Tibial nerve (tissue), 4 donors: ENCODE data around the gene CHST15. TPM values are rescaled to one million over a fixed set of nuclear protein-coding genes. Genes with fewer than 3 reads are reported as not detected.
A peak's percentile ranks its signal among the peaks of the same experiment; 100 is the strongest.

ENCODE experiments used
- DNase-seq, 2 donors: peaks; one replicate each; pipeline ENCODE4 v3.0.0-alpha.2; 2019; ENCODE audit warnings: low spot score in 2 of 2
- H3K27ac ChIP-seq, 4 donors: fragments of 200-600 bp; sonication (generic) in 3 of 4; one replicate each; pipeline ENCODE4 v1.5.1; 2017 to 2019; ENCODE audit warnings: mild to moderate bottlenecking in 1 of 4
- H3K27me3 ChIP-seq, 2 donors: fragments of 200-600 bp; sonication (generic) in 1 of 2; one replicate each; pipeline versions ENCODE4 v1.5.1 to v1.6.0; 2017 to 2019
- H3K36me3 ChIP-seq, 3 donors: fragments of 200-600 bp; sonication (generic); one replicate each; pipeline ENCODE4 v1.5.1; 2018 to 2019
- H3K4me1 ChIP-seq, 4 donors: fragments of 200-600 bp; sonication (generic) in 3 of 4; one replicate each; pipeline ENCODE4 v1.5.1; 2017 to 2019
- H3K4me3 ChIP-seq, 4 donors: fragments of 200-600 bp; sonication (generic) in 3 of 4; one replicate each; pipeline ENCODE4 v1.5.1; 2017 to 2019; ENCODE audit warnings: mild to moderate bottlenecking in 1 of 4, moderate library complexity in 1 of 4
- H3K9me3 ChIP-seq, 4 donors: fragments of 200-600 bp; sonication (generic) in 3 of 4; one replicate each; pipeline ENCODE4 v1.5.1; 2017 to 2019
- EP300 ChIP-seq, 2 donors: sonication (generic); formaldehyde crosslinking; IDR thresholded peaks; one replicate each; pipeline ENCODE4 v1.6.1; 2017; ENCODE audit warnings: antibody characterized with exemption in 2 of 2, mild to moderate bottlenecking in 1 of 2
- POLR2A ChIP-seq, 2 donors: fragments of 450-650 bp; IDR thresholded peaks; one replicate each; pipeline ENCODE4 v1.6.1; 2017; ENCODE audit warnings: antibody characterized with exemption in 2 of 2, mild to moderate bottlenecking in 2 of 2, moderate library complexity in 2 of 2
- WGBS, 2 donors: methylation state at CpG; one replicate each; pipeline ENCODE4 v1.1.5; 2018; 5-methylcytosine and 5-hydroxymethylcytosine counted together
- total RNA-seq, 4 donors: library from RNA; depleted of rRNA; stranded (reverse); fragments of >200 nt; gene quantifications; one replicate each; pipeline ENCODE4 v1.1.0, GENCODE V29; 2016
- TF ChIP-seq, protein P1 (sequence below), 5 experiments: fragments of 200-600 bp in 3 of 5; fragments of 450-650 bp in 2 of 5; sonication (generic) in 3 of 5; IDR thresholded peaks; one replicate each; pipeline ENCODE4 v1.5.1; 2016 to 2019; ENCODE audit warnings: antibody characterized with exemption in 5 of 5, mild to moderate bottlenecking in 3 of 5, moderate library complexity in 2 of 5

CHST15 gene
- total RNA-seq, 4 donors from 2014 or later, result 29.8 to 45.6 (median 34.3) TPM

DNA sequence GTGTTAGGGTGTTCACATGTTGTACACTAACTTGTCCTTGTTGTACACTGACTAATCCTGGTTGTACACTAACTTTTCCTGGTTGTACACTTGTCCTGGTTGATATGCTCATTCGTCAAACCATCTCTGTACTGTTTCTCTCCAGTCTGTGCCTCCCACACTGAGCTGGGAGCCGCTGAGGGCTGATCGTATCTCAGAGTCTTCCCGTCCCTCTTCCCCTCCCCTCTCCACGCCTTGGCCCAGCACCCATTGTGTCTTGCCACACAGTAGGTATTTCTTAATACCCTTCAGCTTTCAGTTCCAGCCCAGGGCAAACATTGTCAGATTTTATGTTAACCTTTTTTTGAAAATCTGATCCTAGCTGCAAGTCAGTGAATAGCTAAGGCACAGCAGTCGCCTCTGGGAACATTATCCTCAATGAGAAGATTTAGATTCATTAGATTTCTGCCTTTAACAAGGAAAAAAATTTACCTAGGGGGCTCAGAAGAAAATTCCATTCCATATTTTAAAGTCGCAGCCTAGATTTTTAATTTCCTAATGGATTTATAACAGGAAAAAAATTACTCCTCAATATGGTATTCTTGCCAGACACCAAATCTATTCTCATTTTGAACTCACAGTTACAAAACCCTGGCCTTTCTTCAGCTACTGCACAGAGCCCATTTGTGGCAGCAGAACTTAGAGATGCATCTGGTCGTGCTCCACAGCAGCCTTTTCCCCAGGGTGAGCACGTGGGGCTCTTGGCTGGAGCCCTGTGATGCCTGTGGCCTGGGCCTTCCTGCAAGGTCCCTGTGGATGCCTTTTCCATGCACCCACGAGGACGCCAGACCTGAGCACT is 33.0 kb upstream of the CHST15 start:
- Histone ChIP-seq H3K9me3 (no peaks in the 10 kb centered on the region), H3K4me1 (peaks cover 0 to 9% (median 0%) of the 10 kb centered on the region in 4 donors), H3K4me3 (no peak overlapping the region), H3K27ac (no peak overlapping the region), H3K36me3 (no peaks in the 10 kb centered on the region), H3K27me3 (no peaks in the 10 kb centered on the region)
- 58 to 59% methylated on average over 11 of the region's 11 CpGs for WGBS, 2 donors
- DNase-seq, result no peak
- TF ChIP-seq, protein P1, sequence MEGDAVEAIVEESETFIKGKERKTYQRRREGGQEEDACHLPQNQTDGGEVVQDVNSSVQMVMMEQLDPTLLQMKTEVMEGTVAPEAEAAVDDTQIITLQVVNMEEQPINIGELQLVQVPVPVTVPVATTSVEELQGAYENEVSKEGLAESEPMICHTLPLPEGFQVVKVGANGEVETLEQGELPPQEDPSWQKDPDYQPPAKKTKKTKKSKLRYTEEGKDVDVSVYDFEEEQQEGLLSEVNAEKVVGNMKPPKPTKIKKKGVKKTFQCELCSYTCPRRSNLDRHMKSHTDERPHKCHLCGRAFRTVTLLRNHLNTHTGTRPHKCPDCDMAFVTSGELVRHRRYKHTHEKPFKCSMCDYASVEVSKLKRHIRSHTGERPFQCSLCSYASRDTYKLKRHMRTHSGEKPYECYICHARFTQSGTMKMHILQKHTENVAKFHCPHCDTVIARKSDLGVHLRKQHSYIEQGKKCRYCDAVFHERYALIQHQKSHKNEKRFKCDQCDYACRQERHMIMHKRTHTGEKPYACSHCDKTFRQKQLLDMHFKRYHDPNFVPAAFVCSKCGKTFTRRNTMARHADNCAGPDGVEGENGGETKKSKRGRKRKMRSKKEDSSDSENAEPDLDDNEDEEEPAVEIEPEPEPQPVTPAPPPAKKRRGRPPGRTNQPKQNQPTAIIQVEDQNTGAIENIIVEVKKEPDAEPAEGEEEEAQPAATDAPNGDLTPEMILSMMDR (IDR thresholded peaks at IDR 0.05), result no peak
- TF ChIP-seq POLR2A (IDR thresholded peaks at IDR 0.05), result no peak
- no peak for TF ChIP-seq EP300 (IDR thresholded peaks at IDR 0.05)

DNA sequence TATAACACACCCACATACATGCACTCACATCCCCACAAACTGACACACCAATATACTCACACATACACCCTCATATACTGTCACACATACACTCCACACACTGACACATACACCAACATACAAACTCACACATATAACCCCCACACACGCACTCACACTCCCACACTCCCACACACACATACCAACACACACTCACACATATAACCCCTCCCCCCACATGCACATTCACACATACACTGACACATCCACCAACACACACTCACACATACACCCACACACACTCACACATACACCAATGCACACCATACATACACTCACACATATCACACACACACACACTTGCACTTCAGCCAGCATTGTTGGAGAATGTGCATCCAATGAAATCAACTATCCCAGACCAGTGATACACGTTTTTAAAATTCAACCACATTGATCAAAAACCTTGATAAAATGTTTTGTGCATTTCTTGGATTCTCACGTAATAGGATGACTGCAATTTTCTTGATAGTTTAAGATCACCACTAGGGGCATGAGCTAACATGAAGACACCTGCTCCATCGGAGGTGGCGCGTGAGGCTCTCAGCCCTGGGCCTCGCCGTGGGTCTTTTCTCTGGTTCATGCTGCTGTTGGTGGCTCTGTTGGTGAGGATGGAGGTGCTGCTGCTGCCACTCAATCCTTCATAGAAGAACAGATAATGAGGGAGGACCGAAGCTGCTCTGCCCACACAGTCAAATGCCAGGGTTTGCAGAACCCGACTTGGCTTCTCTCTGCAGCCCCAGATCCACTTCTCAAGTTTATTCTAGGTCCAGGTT is 32.1 kb upstream of the CHST15 start:
- H3K27me3 ChIP-seq, result no peaks in the 10 kb centered on the region
- H3K9me3 ChIP-seq, result no peaks in the 10 kb centered on the region
- H3K4me3 ChIP-seq, result no peak overlapping the region
- DNase-seq, result no peak
- 70 to 74% methylated on average over 10 of the region's 10 CpGs for WGBS, 2 donors
- H3K27ac ChIP-seq, result no peak overlapping the region
- no peaks in the 10 kb centered on the region for H3K36me3 ChIP-seq
- no peak for TF ChIP-seq EP300 (IDR thresholded peaks at IDR 0.05)
- no peak for TF ChIP-seq POLR2A (IDR thresholded peaks at IDR 0.05)
- TF ChIP-seq, protein P1 (IDR thresholded peaks at IDR 0.05), result peak in 3 of 5 experiments; percentile 10 to 26 (median 13)
- H3K4me1 ChIP-seq, result peaks cover 0 to 9% (median 0%) of the 10 kb centered on the region in 4 donors

DNA sequence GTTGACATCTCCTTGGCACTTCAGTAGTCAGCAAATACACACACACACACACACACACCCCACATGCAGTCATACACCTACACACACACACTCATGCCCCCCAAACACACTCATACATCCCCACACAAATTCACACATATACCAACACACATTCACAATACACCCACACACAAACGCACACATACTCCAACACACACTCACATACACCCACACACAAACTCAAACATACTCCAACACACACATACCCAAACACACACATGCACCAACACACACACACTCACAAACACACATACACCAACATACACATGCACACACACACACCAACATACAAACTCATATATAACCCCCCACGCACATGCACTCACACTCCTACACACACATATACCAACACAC is 31.4 kb upstream of the CHST15 start:
- Histone ChIP-seq H3K36me3 (no peaks in the 10 kb centered on the region), H3K27me3 (no peaks in the 10 kb centered on the region), H3K27ac (no peak overlapping the region), H3K4me1 (peaks cover 0 to 3% (median 2%) of the 10 kb centered on the region in 4 donors), H3K4me3 (no peak overlapping the region), H3K9me3 (no peaks in the 10 kb centered on the region)
- DNase-seq, result no peak
- no peak for TF ChIP-seq EP300 (IDR thresholded peaks at IDR 0.05)
- TF ChIP-seq, protein P1 (IDR thresholded peaks at IDR 0.05), result no peak
- no peak for TF ChIP-seq POLR2A (IDR thresholded peaks at IDR 0.05)
- 89 to 91% methylated on average over 2 of the region's 2 CpGs for WGBS, 2 donors

DNA sequence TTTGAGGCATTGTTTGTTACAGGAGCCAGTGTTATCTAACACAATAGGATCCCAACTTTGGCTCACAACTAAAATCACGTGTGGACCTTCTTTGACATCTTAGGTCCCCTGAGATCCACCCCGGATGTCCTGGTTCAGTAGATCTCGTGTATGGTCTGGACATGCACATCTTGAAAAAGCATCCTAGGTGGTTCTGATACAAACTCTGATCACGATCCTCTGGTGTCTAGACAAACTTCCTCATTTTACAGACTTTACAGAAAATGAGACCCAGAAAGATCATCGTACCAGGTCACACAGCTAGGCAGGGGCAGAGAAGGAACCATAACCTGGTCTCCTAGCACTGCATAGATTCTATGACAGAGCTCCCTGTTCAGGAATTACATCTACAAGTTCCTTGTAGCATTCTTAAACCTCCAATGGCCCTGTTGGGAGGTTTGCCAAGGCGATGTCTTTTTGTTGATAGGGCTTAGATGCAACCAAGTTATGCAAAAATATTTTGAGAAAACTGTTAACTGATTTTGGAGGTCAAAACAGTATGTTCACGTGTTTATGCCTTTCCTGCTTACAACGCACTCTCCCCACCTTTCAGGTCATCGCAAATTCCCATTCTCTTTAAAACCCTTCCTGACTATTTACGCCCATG is 30.8 kb upstream of the CHST15 start:
- Histone ChIP-seq H3K27me3 (no peaks in the 10 kb centered on the region), H3K9me3 (no peaks in the 10 kb centered on the region), H3K36me3 (no peaks in the 10 kb centered on the region), H3K27ac (no peak overlapping the region), H3K4me1 (peaks cover 0 to 6% (median 2%) of the 10 kb centered on the region in 4 donors), H3K4me3 (no peak overlapping the region)
- TF ChIP-seq, protein P1 (IDR thresholded peaks at IDR 0.05), result no peak
- no peak for TF ChIP-seq EP300 (IDR thresholded peaks at IDR 0.05)
- WGBS, 2 donors, result 77 to 85% methylated on average over 10 of the region's 10 CpGs
- DNase-seq, result no peak
